Fibroblast of lung (primary cell): ENCODE data around the gene SRR. TPM values are rescaled to one million over a fixed set of nuclear protein-coding genes. Genes with fewer than 3 reads are reported as not detected.

Source experiments
- DNase-seq, 2 donors: peaks; one replicate each; pipeline versions ENCODE4 v3.0.0 to v3.0.0-alpha.2; 2010; ENCODE audit warnings: low read depth in 2 of 2
- H2AFZ ChIP-seq: 2 replicates; pipeline ENCODE4 v1.5.1; 2012; ENCODE audit warnings: low read length, control low read depth, inconsistent platforms
- H3K27ac ChIP-seq: 2 replicates; pipeline ENCODE4 v1.5.1; 2011; ENCODE audit warnings: low read length, control low read depth; ENCODE audit not compliant: insufficient read depth
- H3K27me3 ChIP-seq: 2 replicates; pipeline ENCODE4 v1.5.1; 2011; ENCODE audit warnings: mild to moderate bottlenecking, low read length; ENCODE audit not compliant: control insufficient read depth, insufficient read depth
- H3K36me3 ChIP-seq: 2 replicates; pipeline ENCODE4 v1.5.1; 2011; ENCODE audit warnings: low read length; ENCODE audit not compliant: control insufficient read depth, insufficient read depth
- H3K4me1 ChIP-seq: 2 replicates; pipeline ENCODE4 v1.5.1; 2011; ENCODE audit warnings: low read length; ENCODE audit not compliant: control insufficient read depth, insufficient read depth; ENCODE audit errors: extremely low read depth
- H3K4me2 ChIP-seq: 2 replicates; pipeline ENCODE4 v1.5.1; 2011; ENCODE audit warnings: low read length, control low read depth; ENCODE audit not compliant: insufficient read depth; ENCODE audit errors: extremely low read depth
- H3K4me3 ChIP-seq, 4 experiments: fragments of 200-600 bp in 1 of 4; sonication (generic) in 1 of 4; replicated peaks in 1 of 4; 2 replicates each; pipeline ENCODE4 v1.5.1; 2011 to 2016; ENCODE audit warnings: low read length in 4 of 4, low read depth in 3 of 4, mild to moderate bottlenecking in 3 of 4, control low read depth in 2 of 4, inconsistent platforms in 1 of 4, mixed read lengths in 1 of 4; ENCODE audit not compliant: insufficient read depth in 1 of 4; ENCODE audit errors: control extremely low read depth in 1 of 4
- H3K79me2 ChIP-seq: 2 replicates; pipeline ENCODE4 v1.5.1; 2012; ENCODE audit warnings: mild to moderate bottlenecking, low read length, inconsistent platforms; ENCODE audit not compliant: control insufficient read depth, insufficient read depth
- H3K9ac ChIP-seq: 2 replicates; pipeline ENCODE4 v1.5.1; 2011; ENCODE audit warnings: mild to moderate bottlenecking, low read length, control low read depth; ENCODE audit not compliant: insufficient read depth
- H3K9me3 ChIP-seq: 2 replicates; pipeline ENCODE4 v1.5.1; 2012; ENCODE audit warnings: low read depth, low read length; ENCODE audit not compliant: control insufficient read depth, insufficient read depth
- H4K20me1 ChIP-seq: 2 replicates; pipeline ENCODE4 v1.5.1; 2011; ENCODE audit warnings: low read length; ENCODE audit not compliant: control insufficient read depth, insufficient read depth; ENCODE audit errors: extremely low read depth
- CTCF ChIP-seq, 2 donors: IDR thresholded peaks in 1 of 2; conservative IDR thresholded peaks in 1 of 2; 1 replicate in 1 of 2; 2 replicates in 1 of 2; pipeline ENCODE4 v1.5.1; 2011 to 2012; ENCODE audit warnings: low read length in 2 of 2, control low read depth in 1 of 2, inconsistent platforms in 1 of 2, low read depth in 1 of 2, mild to moderate bottlenecking in 1 of 2
- EZH2 ChIP-seq: IDR thresholded peaks from 2 replicates; pipeline ENCODE4 v1.5.1; 2012; ENCODE audit warnings: low read length, control low read depth, mild to moderate bottlenecking; ENCODE audit errors: missing control alignments
- polyA plus RNA-seq, 2 donors: library from polyadenylated mRNA; depleted of rRNA in 1 of 2; stranded (reverse) in 1 of 2; unstranded in 1 of 2; fragments of >200 nt; gene quantifications; 2 replicates each; pipeline ENCODE4 v1.2.1, GENCODE V29; 2011 to 2012; ENCODE audit warnings: missing spikeins in 1 of 2
- total RNA-seq: library from RNA; depleted of rRNA; stranded (reverse); fragments of >200 nt; gene quantifications from 2 replicates; pipeline ENCODE4 v1.2.1, GENCODE V29; 2014

SRR gene
- total and polyA plus RNA-seq, 2 donors (not counting 1 experiment from before 2014, with no cell fraction given): 15.0 to 22.3 TPM

- H3K9ac ChIP-seq: no peak overlapping the region
- H3K79me2 ChIP-seq: peaks cover 21% of the 10 kb centered on the region
- no peak overlapping the region for H3K4me2 ChIP-seq
- H3K4me3 ChIP-seq: no peak overlapping the region
- H2AFZ ChIP-seq: no peak overlapping the region
- H3K27me3 ChIP-seq: no peaks in the 10 kb centered on the region
- TF ChIP-seq CTCF (conservative IDR thresholded peaks at IDR 0.05 in 1 of 2, IDR thresholded peaks at IDR 0.05 in 1 of 2; ENCODE audit: low read depth in 1 of 2, low read length in 2 of 2): no peak
- no peak for TF ChIP-seq EZH2
- no peaks in the 10 kb centered on the region for H4K20me1 ChIP-seq
- H3K4me1 ChIP-seq: no peaks in the 10 kb centered on the region
- no peak overlapping the region for H3K27ac ChIP-seq
- H3K36me3 ChIP-seq: peaks cover 7% of the 10 kb centered on the region
- no peak for DNase-seq
- H3K9me3 ChIP-seq: no peaks in the 10 kb centered on the region
Measured at GRCh38 chr17:2297023-2297422, 6.7 kb upstream of the SRR start.

GRCh38 chr17:2299136-2299535 lies 4.6 kb upstream of the SRR start:
- Histone ChIP-seq H3K27me3 (no peaks in the 10 kb centered on the region), H3K4me1 (no peaks in the 10 kb centered on the region), H3K27ac (no peak overlapping the region), H2AFZ (no peak overlapping the region), H3K4me3 (no peak overlapping the region), H3K9ac (no peak overlapping the region), H3K9me3 (no peaks in the 10 kb centered on the region), H4K20me1 (no peaks in the 10 kb centered on the region), H3K36me3 (peaks cover 5% of the 10 kb centered on the region), H3K79me2 (peaks cover 31% of the 10 kb centered on the region), H3K4me2 (no peak overlapping the region)
- no peak for DNase-seq
- no peak for TF ChIP-seq CTCF (conservative IDR thresholded peaks at IDR 0.05 in 1 of 2, IDR thresholded peaks at IDR 0.05 in 1 of 2; ENCODE audit: low read depth in 1 of 2, low read length in 2 of 2)
- TF ChIP-seq EZH2: no peak

GRCh38 chr17:2299756-2300155 lies 4.0 kb upstream of the SRR start:
- Histone ChIP-seq H3K4me3 (no peak overlapping the region), H3K27me3 (no peaks in the 10 kb centered on the region), H3K9ac (no peak overlapping the region), H3K4me1 (no peaks in the 10 kb centered on the region), H3K4me2 (no peak overlapping the region), H3K27ac (no peak overlapping the region), H4K20me1 (no peaks in the 10 kb centered on the region), H2AFZ (no peak overlapping the region), H3K9me3 (no peaks in the 10 kb centered on the region), H3K79me2 (peaks cover 31% of the 10 kb centered on the region), H3K36me3 (peaks cover 5% of the 10 kb centered on the region)
- no peak for TF ChIP-seq EZH2
- TF ChIP-seq CTCF (conservative IDR thresholded peaks at IDR 0.05 in 1 of 2, IDR thresholded peaks at IDR 0.05 in 1 of 2; ENCODE audit: low read depth in 1 of 2, low read length in 2 of 2): no peak
- DNase-seq: no peak
